Measurements from ENCODE around the gene CCND3. TPM values are rescaled to one million over a fixed set of nuclear protein-coding genes. Genes with fewer than 3 reads are reported as not detected.

CCND3 gene
- total RNA-seq, 1 donor from 2014 or later: 52.7 TPM

DNA sequence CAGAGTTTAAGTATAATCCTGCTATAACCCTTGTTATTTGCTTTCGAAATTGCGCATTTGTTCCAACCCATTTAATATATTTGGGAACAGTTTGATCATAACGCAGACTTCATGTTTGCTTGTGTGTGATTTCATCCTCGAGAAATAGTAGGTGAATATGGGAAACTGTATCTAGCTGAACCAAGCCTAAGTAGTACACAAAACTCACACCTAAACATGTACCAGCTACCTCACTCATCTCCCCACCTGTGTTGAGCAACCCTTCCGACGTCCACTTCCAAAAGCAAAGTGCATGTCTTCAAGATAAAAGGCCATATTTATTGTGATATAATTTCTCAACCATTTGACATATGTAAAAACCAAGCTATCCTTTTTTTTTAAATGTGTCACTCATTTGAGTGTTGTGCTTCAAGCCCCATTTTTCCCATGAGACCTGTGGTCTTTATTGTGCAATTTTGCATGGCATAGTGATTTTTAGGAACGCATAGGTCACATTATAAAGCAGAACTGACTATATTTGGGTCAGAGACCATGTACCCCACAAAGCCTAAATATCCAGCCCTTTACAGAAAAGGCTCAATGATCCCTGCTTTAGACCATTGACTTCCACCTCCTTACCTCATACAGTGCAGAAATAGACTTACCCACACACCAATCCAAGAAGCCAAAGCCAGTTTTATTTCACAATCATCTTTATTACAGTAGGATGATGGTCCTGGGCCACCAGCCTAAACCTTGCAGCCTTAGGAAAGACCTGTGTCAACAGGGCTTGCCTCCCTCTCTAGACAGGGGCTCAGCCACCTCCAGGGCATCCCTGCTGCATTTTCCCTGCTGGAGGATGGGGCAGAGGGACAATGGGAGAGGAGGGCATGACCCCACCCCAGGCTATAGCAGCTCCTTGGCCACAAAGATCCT, 7.1 kb downstream of the CCND3 start:
- DNase-seq: no peak
- no peak for ATAC-seq
- intact Hi-C loops (cut with micrococcal nuclease): no loop called here

GRCh38 chr6:41932378-41932777, 9.2 kb downstream of the CCND3 start:
- no peak for ATAC-seq
- intact Hi-C loops (cut with micrococcal nuclease): no loop called here
- DNase-seq: no peak

- DNase-seq: no peak
- intact Hi-C loops (cut with micrococcal nuclease): no loop called here
- ATAC-seq: no peak
Observed at GRCh38 chr6:41931792-41932191, 9.8 kb downstream of the CCND3 start.

DNA sequence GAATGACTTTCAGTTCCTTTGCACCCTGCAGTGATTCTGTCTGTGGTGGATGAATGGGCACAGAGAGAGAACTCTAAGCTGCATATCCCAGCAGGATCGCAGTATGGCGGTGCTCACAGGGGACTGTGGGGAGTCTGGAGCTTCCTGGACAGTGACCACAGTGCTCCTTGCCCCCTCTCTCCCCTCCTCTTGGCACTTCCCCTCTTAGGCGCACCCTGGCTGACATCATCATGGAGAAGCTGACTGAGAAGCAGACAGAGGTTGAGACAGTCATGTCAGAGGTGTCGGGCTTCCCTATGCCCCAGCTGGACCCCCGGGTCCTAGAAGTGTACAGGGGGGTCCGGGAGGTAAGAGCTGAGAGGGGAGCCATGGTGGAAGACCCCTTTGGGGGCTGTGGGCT, 11.7 kb downstream of the CCND3 start:
- DNase-seq (no peak), ATAC-seq (no peak)
- intact Hi-C loops (cut with micrococcal nuclease): no loop called here

GRCh38 chr6:41927253-41927652, 14.4 kb downstream of the CCND3 start:
- ATAC-seq (no peak), DNase-seq (no peak)
- intact Hi-C loops (cut with micrococcal nuclease): no loop called here

GRCh38 chr6:41922154-41922553, 19.5 kb downstream of the CCND3 start:
- intact Hi-C loops (cut with micrococcal nuclease): loop anchor here (5.0 kb wide), 1 partner anchor 130 kb away; no protein-coding TSS in a partner anchor
- no peak for ATAC-seq

DNA sequence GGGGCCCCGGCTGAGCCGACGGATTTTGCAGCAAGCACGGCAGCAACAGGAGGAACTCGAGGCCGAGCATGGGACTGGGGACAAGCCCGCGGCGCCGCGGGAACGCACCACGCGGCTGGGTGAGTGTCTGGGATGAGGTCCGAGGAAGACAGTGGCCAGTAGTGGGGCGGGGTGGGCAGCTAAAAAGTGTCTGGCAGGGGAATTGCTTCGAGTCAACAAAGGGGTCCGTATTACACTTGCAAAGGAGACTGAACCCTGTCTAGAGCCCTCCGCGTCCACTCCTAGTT, 20.0 kb downstream of the CCND3 start:
- no peak for DNase-seq
- intact Hi-C loops (cut with micrococcal nuclease): loop anchor here (5.0 kb wide), 1 partner anchor 129 kb away; no protein-coding TSS in a partner anchor
- ATAC-seq: peak; percentile 7

More at GRCh38 chr6:41922154-41922553, 19.5 kb downstream of the CCND3 start:
- no peak for DNase-seq

DNA sequence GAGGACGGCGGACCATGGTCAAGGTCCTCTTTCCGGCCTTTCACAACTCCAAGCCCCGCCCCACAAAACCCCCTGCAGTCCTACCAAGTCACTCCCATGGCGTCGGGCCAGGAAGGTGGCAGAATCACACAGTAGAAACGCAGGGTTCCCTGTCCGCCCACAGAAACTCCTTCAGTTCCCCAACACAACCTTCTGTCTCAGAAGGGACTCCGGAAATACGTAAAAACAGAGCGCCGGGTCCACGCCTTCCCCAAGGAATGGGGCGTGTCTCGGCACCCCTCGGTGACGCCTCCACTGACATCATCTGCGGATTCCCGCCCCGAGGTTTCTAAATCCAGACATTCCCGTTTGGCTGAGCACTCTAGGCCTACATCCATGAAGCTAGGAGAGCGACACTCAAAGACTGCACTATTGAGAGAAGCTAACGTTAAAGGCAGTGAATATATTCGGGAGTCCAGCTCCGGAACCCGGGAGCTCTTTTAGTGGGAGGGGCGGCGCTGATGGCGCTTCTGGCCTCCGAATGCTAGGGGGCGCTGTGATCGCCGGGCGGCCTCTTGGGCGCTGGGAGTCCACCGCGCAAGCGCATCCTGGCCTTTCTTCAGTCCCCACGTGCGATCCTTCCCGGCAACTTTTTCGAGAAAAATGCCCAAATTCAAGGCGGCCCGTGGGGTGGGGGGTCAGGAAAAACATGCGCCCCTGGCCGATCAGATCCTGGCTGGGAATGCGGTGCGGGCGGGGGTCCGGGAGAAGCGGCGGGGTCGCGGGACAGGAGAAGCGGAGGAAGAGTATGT, 20.5 kb downstream of the CCND3 start, which contains the start of the genes BYSL and MED20:
Gene BYSL (plus strand): TSS at position 579 of the 791 bp plus-strand sequence. CDS start 64 bp downstream, at position 643.
Gene MED20 (minus strand): TSS at position 219 of the 791 bp plus-strand sequence. CDS start 121 bp downstream, at position 98.
- ATAC-seq: peak; percentile 99
- intact Hi-C loops (cut with micrococcal nuclease): loop anchor here (5.0 kb wide), 1 partner anchor 129 kb away; no protein-coding TSS in a partner anchor
- DNase-seq: peak; percentile 95

GRCh38 chr6:41917528-41917927, 24.1 kb downstream of the CCND3 start:
- DNase-seq (no peak), ATAC-seq (no peak)
- intact Hi-C loops (cut with micrococcal nuclease): no loop called here

DNA sequence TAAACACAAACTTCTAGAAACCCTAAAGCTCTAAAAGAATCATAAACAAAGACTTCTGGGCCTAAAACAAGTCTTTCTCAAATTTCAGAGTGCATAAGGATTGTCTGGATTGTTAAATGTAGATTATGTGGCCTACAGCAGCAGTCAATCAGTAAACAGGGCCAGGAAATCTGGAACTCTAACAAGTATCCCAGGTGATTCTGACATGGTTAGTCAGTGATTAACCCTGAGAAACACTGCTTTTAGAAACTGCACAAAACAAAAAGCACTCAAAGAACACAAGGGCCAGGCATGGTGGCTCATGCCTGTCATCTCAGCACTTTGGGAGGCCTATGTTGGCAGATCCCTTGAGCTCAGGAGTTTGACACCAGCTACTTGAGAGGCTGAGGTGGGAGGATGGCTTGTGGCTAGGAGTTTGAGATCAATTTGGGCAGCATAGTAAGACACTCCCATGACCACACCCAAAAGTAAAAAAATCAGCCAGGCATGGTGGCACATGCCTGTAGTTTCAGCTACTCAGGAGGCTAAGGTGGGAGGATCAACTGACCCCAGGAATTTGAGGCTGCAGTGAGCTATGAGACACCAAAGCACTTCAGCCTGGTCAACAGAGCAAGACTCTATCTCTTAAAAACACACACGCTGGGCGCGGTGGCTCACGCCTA, 26.6 kb downstream of the CCND3 start:
- no peak for ATAC-seq
- DNase-seq: no peak
- intact Hi-C loops (cut with micrococcal nuclease): no loop called here

- intact Hi-C loops (cut with micrococcal nuclease): no loop called here
- ATAC-seq: no peak
- DNase-seq: no peak
Observed at GRCh38 chr6:41914343-41914742, 27.3 kb downstream of the CCND3 start.

GRCh38 chr6:41909727-41910126, 31.9 kb downstream of the CCND3 start:
- ATAC-seq: no peak
- intact Hi-C loops (cut with micrococcal nuclease): no loop called here
- DNase-seq: no peak

GRCh38 chr6:41901882-41902519, 39.6 kb downstream of the CCND3 start:
- ATAC-seq: no peak
- intact Hi-C loops (cut with micrococcal nuclease): no loop called here
- no peak for DNase-seq

- no peak for ATAC-seq
Observed at GRCh38 chr6:41900861-41901260, 40.7 kb downstream of the CCND3 start.

DNA sequence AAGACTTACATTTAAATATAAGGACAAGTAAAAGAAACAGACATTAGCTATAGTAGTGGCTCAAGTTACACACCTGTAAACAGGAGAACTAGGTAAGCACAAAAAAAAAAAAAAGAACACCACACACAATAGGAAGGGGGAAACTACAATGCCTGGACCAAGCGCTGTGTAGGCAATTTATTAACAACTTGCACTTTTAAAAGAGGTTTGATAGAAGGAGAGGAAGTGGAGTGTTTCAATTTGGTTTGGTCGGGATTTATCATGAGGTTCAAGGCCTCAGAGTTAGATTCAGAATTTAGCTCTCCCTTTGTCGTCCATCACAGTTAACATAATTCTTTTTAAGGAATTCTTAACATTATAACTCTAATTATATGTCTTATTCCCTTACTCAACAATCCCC, 45.3 kb downstream of the CCND3 start:
- DNase-seq: no peak
- intact Hi-C loops (cut with micrococcal nuclease): no loop called here

More at GRCh38 chr6:41900861-41901260, 40.7 kb downstream of the CCND3 start:
- no peak for DNase-seq
- intact Hi-C loops (cut with micrococcal nuclease): no loop called here

GRCh38 chr6:41895300-41896233, 46.0 kb downstream of the CCND3 start, which contains the start of gene USP49:
Gene USP49 (minus strand): TSS chr6:41895375. CDS start chr6:41806983, 88,392 bp downstream.
- intact Hi-C loops (cut with micrococcal nuclease): no loop called here
- ATAC-seq (peak; percentile 99), DNase-seq (peak; percentile 94)

More for the DNA sequence above, 45.3 kb downstream of the CCND3 start:
- no peak for ATAC-seq

GRCh38 chr6:41894366-41895299, 47.0 kb downstream of the CCND3 start:
- DNase-seq (no peak), ATAC-seq (peak; percentile 74)
- intact Hi-C loops (cut with micrococcal nuclease): no loop called here
